Measurements from ENCODE around the gene APLP1.

DNA sequence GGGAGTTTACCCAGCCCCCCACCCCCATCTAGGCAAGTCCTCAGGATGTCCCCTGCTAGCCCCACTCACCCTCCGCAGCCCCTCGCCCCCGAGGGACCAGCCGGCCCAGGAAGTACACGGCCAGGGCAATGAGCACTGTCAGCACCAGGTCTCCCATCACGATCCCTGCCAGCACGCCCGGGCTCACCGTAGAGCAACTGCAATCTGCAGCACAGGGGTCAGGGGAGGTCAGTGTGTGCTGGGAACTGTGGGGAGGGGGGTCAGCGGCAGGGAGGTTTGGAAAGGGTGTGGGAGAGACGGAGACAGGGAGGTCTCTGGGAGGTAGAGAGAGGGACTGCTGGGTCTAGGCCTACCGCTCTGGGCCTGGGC, 39.0 kb downstream of the APLP1 start:
- TF ChIP-seq, protein P1, sequence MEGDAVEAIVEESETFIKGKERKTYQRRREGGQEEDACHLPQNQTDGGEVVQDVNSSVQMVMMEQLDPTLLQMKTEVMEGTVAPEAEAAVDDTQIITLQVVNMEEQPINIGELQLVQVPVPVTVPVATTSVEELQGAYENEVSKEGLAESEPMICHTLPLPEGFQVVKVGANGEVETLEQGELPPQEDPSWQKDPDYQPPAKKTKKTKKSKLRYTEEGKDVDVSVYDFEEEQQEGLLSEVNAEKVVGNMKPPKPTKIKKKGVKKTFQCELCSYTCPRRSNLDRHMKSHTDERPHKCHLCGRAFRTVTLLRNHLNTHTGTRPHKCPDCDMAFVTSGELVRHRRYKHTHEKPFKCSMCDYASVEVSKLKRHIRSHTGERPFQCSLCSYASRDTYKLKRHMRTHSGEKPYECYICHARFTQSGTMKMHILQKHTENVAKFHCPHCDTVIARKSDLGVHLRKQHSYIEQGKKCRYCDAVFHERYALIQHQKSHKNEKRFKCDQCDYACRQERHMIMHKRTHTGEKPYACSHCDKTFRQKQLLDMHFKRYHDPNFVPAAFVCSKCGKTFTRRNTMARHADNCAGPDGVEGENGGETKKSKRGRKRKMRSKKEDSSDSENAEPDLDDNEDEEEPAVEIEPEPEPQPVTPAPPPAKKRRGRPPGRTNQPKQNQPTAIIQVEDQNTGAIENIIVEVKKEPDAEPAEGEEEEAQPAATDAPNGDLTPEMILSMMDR (IDR thresholded peaks at IDR 0.05; ENCODE audit: borderline replicate concordance, extremely low read depth, low read length, poor library complexity, severe bottlenecking), result no peak
- no peak for TF ChIP-seq EZH2 (IDR thresholded peaks at IDR 0.05; ENCODE audit: borderline replicate concordance, low read depth, low read length, severe bottlenecking)
